ENCODE measurements around the gene EXT2.

The EXT2 gene

GRCh38 chr11:44267006-44267749 is 171.7 kb downstream of the EXT2 start:
- no peak for DNase-seq (ENCODE audit: low read depth, low spot score)

GRCh38 chr11:44267750-44268613 is 172.5 kb downstream of the EXT2 start:
- no peak for DNase-seq (ENCODE audit: low read depth, low spot score)

- DNase-seq (ENCODE audit: low read depth, low spot score) = no peak
Measured at GRCh38 chr11:44268614-44269080, 173.2 kb downstream of the EXT2 start.

GRCh38 chr11:44269369-44270351 is 174.2 kb downstream of the EXT2 start:
- DNase-seq (ENCODE audit: low read depth, low spot score) = no peak

DNA sequence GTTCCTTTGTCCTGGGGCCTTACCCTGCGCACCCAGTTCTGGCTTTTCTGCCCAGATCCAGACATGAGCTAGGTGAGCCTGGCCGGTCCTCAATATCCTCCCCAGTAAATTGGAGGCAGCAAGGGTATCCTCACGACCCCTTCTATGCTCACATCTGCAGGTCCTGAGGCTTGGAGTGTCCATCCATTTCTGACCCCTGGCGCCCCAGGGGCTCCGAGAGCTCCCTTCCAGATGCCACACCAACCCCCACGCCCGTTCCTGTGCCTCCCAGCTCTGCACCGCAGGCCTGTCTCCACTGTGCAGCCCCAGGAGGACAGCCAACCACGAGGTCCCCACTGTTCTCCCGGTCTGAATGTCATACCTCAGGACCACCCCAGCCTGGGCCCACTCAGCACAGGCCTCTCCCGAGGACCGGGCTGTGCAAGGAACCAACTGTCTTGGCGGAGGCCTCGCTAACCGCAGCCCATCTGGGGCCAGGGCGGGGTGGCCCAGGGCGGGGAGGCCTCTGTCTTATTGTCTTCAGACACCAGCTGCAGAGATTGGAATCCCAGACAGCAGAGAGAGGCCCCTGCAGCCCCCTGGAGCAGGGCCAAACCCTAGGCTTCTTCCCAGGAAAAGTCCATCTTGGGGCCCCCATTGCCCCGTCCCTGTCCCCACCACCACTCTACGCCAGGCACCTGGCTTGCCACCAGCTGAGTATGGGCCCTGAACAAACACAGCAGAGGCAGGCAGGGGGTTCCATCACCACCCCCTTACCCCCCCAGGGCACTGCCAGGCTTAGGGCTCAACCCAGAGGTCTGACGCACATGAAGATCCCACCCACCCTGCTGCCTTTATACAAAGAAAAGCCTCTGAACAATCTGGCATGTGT is 175.2 kb downstream of the EXT2 start:
- DNase-seq (ENCODE audit: low read depth, low spot score) = no peak

- no peak for DNase-seq (ENCODE audit: low read depth, low spot score)
Measured at GRCh38 chr11:44271286-44271685, 175.8 kb downstream of the EXT2 start.

DNA sequence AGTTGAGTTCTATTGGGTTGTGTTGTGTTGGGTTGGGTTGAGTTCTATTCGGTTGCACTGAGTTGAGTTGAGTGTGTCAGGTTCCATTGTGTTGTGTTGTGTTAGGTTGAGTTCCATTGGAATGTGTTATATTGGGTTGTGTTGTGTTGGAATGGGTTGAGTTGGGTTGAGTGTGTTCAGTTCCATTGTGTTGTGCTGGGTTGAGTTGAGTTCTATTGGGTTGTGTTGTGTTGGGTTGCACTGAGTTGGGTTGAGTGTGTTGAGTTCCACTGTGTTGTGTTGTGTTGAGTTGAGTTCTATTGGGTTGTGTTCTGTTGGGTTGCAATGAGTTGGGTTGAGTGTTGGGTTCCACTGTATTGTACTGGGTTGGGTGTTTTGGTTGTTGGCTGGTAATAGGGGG is 178.9 kb downstream of the EXT2 start:
- DNase-seq (ENCODE audit: low read depth, low spot score) = no peak

DNA sequence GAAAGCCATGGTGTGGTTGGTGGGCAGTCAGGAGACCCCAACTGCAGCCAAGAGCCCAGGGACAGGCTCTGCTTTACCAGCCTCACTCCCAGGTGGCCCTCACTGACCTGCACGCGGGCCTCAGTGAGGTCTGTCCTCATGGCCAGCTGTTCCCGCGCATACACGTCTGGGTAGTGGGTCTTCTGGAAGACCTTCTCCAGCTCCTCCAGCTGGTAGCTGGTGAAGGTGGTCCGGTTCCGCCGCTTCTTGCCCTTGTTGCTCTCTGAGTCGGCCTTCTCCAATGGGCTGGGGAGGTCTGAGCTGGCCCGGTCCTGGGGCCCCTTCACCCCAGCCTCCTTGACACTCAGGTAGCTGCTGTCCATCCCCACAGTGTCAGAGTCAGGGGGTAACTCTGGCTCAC is 179.8 kb downstream of the EXT2 start:
- no peak for DNase-seq (ENCODE audit: low read depth, low spot score)

DNA sequence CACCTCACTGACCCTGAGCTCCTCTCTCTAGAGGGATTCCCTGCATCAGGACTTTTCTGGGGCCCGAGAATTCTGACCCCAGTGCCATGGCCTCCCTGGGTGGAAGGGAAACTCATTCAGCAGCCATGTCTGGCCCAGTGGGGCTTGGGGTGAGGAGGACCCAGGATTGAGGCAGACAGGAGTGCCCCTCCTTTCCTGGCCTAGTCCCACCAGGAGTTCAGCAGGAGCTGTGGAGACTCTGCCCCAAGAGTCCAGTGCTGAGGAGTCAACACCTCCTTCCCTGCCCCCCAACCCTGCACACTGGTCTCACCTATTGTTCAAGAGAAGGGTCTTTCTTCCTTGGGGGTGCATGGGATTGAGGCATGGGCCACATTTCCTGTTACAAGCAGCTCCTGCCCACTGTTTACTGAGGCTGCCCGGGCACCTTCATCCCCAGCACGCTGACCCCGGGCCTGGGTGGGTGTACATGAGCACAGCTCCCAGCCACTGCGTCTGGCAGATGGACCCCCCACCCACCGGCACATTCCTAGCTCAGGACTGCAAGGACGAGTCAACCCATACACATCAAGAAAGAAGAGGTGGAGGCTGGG is 180.6 kb downstream of the EXT2 start:
- DNase-seq (ENCODE audit: low read depth, low spot score) = no peak

DNA sequence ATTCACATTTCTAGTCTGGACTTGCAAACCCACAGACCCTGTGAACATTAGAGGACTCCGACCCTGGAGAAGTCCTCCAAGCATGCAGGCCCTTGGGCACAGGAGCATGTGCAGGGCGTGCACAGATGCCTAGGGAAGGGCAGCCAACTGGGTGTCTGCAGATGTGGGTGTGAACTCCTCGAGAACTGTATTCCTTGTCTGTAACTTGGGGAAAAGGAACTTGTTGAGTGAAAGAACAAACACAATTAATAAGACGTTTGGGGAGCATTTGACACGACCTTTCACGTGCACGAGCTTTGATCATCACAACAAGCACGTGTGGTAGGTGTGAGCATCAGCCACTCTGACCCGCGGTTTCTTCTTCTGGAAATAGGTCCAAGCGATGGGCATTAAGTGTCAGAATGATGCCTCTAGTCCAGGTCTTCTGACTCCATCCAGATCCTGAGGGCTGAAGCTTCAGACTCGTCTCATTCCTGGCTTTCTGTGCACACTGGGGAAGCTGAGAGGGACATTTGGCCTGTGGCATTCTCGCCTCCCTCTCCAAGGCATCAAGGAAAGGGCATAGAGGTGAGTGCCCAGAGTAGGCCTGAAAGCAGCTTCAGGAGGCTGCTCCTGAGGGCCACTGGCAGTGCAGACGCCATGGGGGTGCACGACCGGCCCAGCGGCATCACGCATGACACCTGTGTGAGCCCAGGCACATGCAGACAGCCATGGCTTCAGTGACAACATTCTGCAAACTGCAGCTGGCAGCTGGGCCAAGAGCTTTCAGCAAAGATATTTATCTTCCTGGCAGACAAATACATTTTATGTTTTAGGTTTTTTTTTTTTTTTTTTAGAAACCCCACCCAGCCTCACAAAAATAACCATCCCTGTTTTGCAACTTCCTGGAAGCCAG is 182.0 kb downstream of the EXT2 start:
- DNase-seq (ENCODE audit: low read depth, low spot score) = no peak

- no peak for DNase-seq (ENCODE audit: low read depth, low spot score)
Measured at GRCh38 chr11:44279483-44279882, 184.0 kb downstream of the EXT2 start.

DNA sequence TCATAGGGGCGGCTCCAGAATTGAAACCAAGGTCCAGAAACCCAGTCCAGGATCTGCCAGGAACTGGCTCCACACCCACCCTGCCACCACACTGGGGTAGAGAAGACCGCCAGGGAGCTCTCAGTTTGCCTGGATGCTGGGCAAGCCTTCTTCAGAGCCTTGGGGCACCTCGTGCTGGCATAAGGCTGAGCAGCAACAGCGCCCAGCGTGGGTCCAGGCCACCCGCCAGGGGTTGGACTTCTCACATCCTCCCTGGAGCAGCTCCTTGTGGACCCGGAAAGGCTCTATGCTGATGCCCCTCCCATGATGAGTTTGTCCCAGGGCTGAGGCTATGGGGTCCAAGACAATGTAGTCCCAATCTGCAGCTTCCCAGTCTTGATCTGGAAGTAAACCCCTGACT is 184.8 kb downstream of the EXT2 start:
- DNase-seq (ENCODE audit: low read depth, low spot score) = no peak

- no peak for DNase-seq (ENCODE audit: low read depth, low spot score)
Measured at GRCh38 chr11:44281151-44281550, 185.7 kb downstream of the EXT2 start.

DNA sequence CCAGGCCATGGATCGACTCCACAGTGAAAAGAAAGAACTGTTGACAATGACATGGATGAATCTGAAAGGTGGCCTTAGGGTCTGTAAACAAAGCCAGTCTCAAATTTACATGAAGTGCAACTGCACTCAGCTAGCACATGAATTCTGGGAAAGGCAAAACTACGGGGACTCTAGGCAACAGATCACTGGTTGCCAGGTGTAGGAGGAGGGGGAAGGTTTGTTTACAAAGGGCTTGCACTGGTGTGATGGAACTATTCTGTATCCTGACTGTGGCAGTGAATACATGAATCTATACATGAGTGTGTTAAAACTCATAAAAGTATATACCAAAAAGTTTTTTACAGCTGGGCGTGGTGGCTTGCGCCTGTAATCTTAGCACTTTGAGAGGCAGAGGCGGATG is 187.1 kb downstream of the EXT2 start:
- DNase-seq (ENCODE audit: low read depth, low spot score) = no peak

DNA sequence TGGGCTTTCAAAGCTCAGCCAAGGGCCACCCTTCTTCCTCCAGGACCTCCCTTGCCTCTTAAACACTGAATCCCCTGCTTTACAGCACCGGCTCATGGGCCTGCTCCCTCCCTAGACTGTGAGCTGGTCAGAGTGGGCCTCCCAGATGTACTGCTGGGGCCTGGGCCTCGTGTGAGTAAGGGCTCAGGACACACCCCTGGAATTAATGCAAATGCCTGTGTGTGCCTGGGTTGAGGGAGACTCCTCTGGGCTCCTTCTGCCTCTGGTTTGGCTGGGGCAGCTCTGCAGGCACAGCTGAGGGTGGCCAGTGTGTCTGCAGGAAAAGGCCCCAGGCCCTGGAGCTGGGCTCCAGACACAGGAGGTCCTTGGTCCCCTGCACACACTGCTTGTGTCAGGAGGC is 190.3 kb downstream of the EXT2 start:
- peak; percentile 74 for DNase-seq (ENCODE audit: low read depth, low spot score)

DNA sequence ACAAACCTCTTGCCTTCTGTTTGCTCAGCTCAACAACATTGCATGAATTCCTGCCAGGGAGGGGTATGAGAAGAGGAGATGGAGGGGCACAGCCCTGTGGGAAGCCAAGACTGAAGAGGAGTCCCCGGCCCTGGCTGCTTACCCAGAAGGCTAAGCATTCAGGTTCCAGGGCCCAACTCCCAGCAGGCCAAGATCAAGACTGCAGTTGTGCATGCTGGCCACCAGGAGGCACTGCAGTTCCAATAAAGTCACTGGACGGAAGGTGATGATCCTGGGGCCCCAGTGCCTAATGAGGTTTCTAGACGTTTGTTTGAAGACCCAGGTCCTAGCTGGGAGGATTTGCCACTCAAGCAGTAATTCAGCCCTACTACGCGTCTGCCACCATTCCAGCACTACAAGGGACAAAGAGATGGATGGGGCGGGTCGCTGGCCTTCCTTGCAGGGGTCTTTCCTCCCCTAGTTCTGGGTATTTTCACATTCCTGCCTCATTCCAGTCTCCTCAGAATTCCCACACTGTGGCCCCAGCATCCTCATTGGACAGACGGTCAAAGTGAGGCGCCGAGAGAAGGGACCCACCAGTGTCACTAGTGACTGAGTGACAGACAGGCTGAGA is 190.9 kb downstream of the EXT2 start:
- peak; percentile 91 for DNase-seq (ENCODE audit: low read depth, low spot score)

GRCh38 chr11:44286911-44287310 is 191.4 kb downstream of the EXT2 start:
- DNase-seq (ENCODE audit: low read depth, low spot score) = no peak

- no peak for DNase-seq (ENCODE audit: low read depth, low spot score)
Measured at GRCh38 chr11:44288133-44288526, 192.7 kb downstream of the EXT2 start.

DNA sequence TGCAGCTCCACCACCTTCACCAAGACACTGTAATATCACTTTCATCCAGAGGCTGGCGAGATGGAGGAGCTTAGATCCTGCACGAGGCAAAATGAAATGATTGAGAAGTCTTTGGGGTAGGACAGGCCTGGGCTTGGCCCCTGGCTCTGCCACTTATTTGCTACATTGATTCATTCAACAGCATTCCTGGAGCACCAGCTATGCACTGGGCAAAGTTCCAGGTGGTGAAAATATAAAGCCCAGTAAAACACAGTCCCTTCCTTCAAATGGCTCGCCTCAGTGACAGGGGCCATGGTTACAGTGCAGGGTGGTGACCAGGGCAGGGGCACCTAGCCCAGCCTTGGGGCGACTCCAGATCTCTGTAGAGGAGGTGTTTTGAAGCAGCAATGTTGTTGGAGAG is 194.7 kb downstream of the EXT2 start:
- no peak for DNase-seq (ENCODE audit: low read depth, low spot score)
